Measurements from ENCODE around the gene OR2A5.
"Not testable (repeated sequence)": the region's sequence is repeated elsewhere in the genome, so short reads cannot be mapped to it uniquely, and the experiment has no call there.

Gene OR2A5, protein sequence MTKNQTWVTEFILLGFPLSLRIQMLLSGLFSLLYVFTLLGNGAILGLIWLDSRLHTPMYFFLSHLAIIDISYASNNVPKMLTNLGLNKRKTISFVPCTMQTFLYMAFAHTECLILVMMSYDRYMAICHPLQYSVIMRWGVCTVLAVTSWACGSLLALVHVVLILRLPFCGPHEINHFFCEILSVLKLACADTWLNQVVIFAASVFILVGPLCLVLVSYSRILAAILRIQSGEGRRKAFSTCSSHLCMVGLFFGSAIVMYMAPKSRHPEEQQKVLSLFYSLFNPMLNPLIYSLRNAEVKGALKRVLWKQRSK

DNA sequence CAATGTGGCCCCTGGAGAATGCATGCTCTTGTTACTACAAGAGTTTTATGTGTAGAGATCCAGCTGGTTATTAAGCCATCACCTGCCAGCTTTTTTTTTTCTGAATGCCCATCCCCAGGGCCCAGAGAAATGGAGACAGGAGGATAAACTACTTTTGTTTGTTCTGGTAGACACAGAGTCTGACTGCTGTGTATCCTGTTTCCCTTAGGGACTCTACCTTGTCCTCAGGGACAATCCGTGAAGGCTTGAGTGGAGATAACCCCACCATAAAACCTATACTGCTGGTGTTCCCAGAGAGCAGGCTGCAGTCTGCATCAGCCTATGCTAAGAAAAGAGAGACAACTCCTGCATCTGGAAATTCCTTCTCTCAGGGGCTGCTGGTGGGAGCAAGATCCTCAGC lies at the start of gene OR2A5:
OR2A5 (plus strand) TSS at position 301 of the 400 bp plus-strand sequence. CDS start 1,454 bp downstream, outside the sequence.
- no peak for DNase-seq (ENCODE audit: low read depth in 1 of 2, low spot score in 1 of 2)

- no peak for DNase-seq (ENCODE audit: low read depth in 1 of 2, low spot score in 1 of 2)
Observed at GRCh38 chr7:144000020-144000419, 48.7 kb upstream of the OR2A5 start, which contains the start of gene OR6B1. Gene OR6B1 (plus strand): TSS chr7:144000320. CDS start chr7:144003997, 3,677 bp downstream.

GRCh38 chr7:144001543-144001942 lies 47.2 kb upstream of the OR2A5 start:
- no peak for DNase-seq (ENCODE audit: low read depth in 1 of 2, low spot score in 1 of 2)

DNA sequence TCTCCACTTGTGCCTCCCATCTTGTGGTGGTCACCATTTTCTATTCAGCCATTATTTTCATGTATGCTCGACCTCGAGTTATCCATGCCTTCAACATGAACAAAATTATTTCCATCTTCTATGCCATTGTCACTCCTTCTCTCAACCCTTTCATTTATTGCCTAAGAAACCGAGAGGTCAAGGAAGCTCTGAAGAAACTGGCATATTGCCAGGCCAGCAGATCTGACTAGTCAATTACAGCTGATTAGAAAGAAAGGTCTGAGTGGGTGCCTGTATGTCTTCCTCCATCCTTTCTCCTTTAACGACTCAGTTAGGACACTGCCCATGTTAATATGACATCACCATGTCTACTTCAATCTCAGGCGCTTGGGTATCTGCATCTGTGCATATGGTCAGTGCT lies 44.0 kb upstream of the OR2A5 start:
- DNase-seq (ENCODE audit: low read depth in 1 of 2, low spot score in 1 of 2): no peak

GRCh38 chr7:144006029-144006691 lies 42.6 kb upstream of the OR2A5 start:
- DNase-seq (ENCODE audit: low read depth in 1 of 2, low spot score in 1 of 2): no peak

- DNase-seq (ENCODE audit: low read depth in 1 of 2, low spot score in 1 of 2): no peak
Observed at GRCh38 chr7:144006692-144007042, 42.1 kb upstream of the OR2A5 start.

- no peak for DNase-seq (ENCODE audit: low read depth in 1 of 2, low spot score in 1 of 2)
Observed at GRCh38 chr7:144009361-144009760, 39.4 kb upstream of the OR2A5 start.

DNA sequence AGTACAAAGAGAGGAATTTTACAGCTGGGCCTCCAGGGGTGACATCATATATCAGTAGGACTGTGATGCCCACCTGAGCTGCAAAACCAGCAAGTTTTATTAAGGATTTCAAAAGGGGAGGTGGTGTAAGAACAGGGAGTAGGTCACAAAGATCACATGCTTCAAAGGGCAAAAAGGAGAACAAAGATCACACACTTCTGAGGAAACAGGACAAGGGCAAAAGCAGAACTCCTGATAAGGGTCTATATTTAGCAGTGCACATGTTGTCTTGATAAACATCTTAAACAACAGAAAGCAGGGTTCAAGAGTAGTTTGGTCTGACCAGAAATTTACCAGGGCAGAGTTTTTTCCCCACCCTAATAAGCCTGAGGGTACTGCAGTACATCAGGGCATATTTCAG lies 38.7 kb upstream of the OR2A5 start:
- DNase-seq (ENCODE audit: low read depth in 1 of 2, low spot score in 1 of 2): not testable (repeated sequence)

GRCh38 chr7:144010821-144011220 lies 37.9 kb upstream of the OR2A5 start:
- not testable (repeated sequence) for DNase-seq (ENCODE audit: low read depth in 1 of 2, low spot score in 1 of 2)

GRCh38 chr7:144011458-144012230 lies 37.1 kb upstream of the OR2A5 start:
- no peak for DNase-seq (ENCODE audit: low read depth in 1 of 2, low spot score in 1 of 2)

DNA sequence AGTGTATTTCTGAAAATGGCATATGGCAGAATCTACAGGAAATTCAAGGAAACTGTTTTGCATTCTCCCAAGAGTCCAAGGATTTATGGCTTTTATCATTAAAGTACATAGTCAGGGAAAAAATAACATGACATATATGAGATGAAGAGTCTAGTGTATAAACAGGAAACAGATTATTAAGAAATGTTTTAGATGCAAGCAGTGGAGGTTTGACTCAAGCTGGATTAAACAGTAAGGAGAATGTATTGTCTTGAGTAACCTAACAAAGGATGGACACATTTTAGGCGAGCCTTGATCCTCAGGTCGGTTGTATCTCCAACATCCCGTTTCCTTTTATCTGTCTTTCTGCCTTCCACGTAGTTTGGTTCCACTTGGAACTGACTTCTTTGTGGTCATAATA lies 30.7 kb upstream of the OR2A5 start:
- no peak for DNase-seq (ENCODE audit: low read depth in 1 of 2, low spot score in 1 of 2)

- DNase-seq (ENCODE audit: low read depth in 1 of 2, low spot score in 1 of 2): no peak
Observed at GRCh38 chr7:144019457-144019856, 29.3 kb upstream of the OR2A5 start.

DNA sequence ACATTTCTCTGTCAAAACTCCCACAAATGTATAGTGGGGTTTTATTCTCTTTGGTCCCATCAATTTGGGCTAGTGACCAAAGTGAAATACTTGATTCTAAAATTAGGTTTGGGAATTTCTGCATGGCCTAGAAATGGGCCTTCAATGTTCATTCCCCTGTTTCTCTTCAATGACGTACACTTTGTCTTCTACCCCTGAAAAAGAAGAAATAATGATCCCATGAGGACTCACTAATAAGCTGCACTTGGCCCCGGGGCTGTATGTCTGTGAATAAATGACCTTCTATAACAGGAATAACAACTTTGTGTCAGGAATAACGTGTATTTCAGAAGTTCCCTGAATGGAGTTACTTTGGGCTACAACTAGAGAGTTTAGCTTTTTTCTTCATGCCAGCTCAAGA lies 28.4 kb upstream of the OR2A5 start:
- DNase-seq (ENCODE audit: low read depth in 1 of 2, low spot score in 1 of 2): no peak

DNA sequence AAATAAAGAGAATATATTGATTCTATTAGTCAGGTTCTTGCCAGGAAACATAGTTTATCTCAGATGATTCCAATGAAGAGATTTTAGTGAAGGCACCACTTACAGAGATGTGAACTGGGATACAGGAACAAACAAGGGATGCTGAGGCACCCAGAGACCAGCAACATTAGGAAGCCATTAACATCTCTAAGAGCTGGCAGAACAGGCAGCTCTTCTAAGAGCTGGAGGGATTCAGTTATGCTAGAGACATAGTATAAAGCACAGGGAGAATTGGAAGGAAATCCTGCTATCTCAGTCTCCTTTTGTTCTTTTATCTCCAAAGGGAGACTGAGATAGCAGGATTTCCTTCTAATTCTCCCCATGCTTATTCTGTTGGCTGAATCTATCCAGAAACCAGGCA lies 26.6 kb upstream of the OR2A5 start:
- no peak for DNase-seq (ENCODE audit: low read depth in 1 of 2, low spot score in 1 of 2)

DNA sequence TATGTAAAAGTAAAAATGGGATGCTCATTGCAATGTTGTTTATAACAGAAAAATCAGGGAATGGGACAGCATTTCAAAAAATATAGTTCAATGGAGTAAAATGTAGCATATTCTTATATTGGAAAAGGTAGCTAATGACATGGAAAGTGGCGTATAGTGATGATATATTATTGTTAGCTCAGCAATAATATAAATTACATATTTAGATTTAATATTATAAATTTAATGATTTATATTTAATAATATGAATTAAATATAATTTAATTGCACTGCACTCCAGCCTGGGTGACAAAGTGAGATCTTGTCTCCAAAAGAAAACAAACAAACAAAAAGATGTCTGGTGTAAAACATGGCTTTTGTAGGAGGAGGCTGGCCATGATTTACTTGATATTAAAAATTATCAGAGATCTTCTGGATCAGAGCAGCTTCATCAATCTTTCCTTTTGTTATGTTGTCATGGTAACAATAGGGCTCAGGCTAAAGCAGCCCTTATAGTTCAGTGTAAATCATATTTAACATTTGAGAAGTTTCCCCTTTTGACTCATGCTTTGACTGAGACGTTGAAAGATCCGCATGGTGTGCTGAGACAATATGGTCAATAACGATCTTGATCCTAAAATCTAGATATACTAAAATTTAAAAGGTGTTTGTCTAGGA lies 25.4 kb upstream of the OR2A5 start:
- DNase-seq (ENCODE audit: low read depth in 1 of 2, low spot score in 1 of 2): no peak

GRCh38 chr7:144024213-144024612 lies 24.5 kb upstream of the OR2A5 start:
- DNase-seq (ENCODE audit: low read depth in 1 of 2, low spot score in 1 of 2): no peak

DNA sequence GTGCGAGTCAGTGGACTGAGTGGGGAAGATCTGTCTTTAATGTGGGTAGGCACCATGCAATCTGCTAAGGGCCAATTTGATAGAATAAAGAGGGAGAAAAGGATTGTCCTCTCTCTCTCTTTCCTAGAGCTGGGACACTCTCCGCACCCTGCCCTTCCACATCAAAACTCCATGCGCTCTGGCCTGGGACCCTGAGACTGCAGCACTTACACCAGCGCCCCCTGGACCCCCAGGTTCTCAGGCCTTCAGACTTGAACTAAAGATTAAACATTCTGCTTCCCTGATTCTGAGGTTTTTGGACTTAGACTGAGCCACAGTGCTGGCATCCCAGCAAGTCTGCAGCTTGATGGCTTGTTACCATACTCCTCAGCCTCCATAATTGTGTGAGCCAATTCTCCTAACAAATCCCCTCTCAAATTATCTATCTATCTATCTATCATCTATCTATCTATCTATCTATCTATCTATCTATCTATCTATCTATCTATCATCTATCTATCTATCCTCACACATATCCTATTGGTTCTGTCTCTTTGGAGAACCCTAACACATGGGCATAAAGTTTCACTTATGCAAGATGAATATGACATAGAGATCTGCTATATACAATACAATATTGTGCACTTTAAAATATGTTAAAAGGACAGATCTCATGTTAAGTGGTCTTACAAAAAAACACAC lies 22.4 kb upstream of the OR2A5 start:
- DNase-seq (ENCODE audit: low read depth in 1 of 2, low spot score in 1 of 2): no peak

GRCh38 chr7:144027070-144027469 lies 21.7 kb upstream of the OR2A5 start:
- DNase-seq (ENCODE audit: low read depth in 1 of 2, low spot score in 1 of 2): no peak

GRCh38 chr7:144027974-144028373 lies 20.8 kb upstream of the OR2A5 start:
- no peak for DNase-seq (ENCODE audit: low read depth in 1 of 2, low spot score in 1 of 2)

DNA sequence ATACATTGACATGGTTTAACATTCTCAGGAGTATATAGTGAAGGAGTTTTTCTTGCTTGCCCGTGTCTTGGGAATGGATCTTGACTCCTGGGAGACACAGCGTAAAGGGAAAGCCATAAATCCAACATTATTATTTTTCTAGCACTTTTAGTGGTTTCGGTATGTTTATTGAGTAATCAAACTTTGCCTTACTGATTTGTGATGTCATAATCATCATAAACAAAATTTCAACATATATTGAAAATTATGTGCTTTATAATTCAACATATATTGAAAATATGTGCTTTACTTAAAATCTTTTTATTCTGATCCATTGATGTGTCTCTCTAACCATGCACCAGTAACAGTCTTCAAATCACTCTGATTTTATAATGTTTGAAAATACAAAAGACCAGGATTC lies 20.2 kb upstream of the OR2A5 start:
- no peak for DNase-seq (ENCODE audit: low read depth in 1 of 2, low spot score in 1 of 2)

DNA sequence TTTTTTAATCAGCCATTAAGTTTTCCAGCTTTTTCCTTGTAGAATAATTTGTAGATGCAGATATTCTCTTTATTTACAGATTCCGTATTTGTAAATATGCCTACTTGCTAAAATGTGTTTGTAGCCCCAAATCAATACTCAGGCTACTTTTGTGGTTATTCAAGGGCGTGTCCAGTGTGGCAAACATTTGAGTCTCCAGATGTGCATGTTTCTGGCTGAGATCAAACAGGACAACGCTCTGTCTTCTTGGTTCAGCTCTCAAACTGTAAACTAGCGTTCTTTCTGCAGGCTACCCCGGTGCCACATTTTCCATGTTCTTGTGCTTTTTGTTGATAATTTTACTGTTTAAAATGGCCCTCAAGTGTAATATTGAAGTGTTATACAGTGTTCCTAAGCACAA lies 16.2 kb upstream of the OR2A5 start:
- no peak for DNase-seq (ENCODE audit: low read depth in 1 of 2, low spot score in 1 of 2)

Measured in activated CD4-positive, alpha-beta T cell treated with anti-CD3 and anti-CD28 coated beads, Interleukin-2, amount 50 U/mL, for 24 hours (primary cell).